Mucosa of stomach (tissue), 1 donor: Measurements from ENCODE around the gene TOMM34.

Experiments
- H3K27me3 ChIP-seq: one replicate; pipeline ENCODE4 v1.7.0; 2013; ENCODE audit warnings: mild to moderate bottlenecking, low read length; ENCODE audit not compliant: control insufficient read depth, insufficient read depth
- H3K36me3 ChIP-seq: one replicate; pipeline ENCODE4 v1.7.0; 2013; ENCODE audit warnings: low read length; ENCODE audit not compliant: control insufficient read depth, insufficient read depth
- H3K4me1 ChIP-seq: one replicate; pipeline ENCODE4 v1.7.0; 2013; ENCODE audit warnings: mild to moderate bottlenecking, low read length; ENCODE audit not compliant: control insufficient read depth, insufficient read depth
- H3K4me3 ChIP-seq: one replicate; pipeline ENCODE4 v1.7.0; 2013; ENCODE audit warnings: low read length
- H3K9ac ChIP-seq: one replicate; pipeline ENCODE4 v1.7.0; 2013; ENCODE audit warnings: mild to moderate bottlenecking, low read length, moderate library complexity
- H3K9me3 ChIP-seq: one replicate; pipeline ENCODE4 v1.7.0; 2013; ENCODE audit warnings: mild to moderate bottlenecking, low read length, moderate library complexity; ENCODE audit not compliant: control insufficient read depth
- donor health status: Pancreatic carcinoma.

TOMM34 gene

DNA sequence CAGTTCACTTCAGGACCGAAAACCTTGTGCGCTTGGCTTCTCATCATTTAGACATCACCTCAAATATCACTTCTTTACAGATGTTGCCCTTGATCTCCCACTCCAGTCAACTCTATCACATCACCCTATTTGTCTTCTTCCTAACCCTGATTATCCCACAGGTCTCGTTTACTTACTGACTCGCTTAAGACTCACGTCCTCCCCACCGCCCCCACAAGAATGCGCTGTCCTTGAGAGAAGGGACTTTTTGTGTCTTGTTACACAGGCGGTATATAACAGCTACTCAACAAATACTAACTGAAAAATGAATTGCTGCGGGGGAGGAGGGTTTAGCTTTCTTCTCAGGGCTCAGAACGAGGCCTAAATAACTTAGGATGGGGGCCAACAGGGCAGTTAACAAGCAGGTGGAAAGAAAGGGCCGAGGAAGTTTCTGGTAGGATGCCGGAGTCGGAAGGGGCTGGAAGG lies 527 bp downstream of the TOMM34 start:
- Histone ChIP-seq H3K4me3 (peak overlapping the region; percentile 23), H3K27me3 (no peaks in the 10 kb centered on the region), H3K9ac (peak overlapping the region; percentile 56), H3K36me3 (no peaks in the 10 kb centered on the region), H3K4me1 (no peaks in the 10 kb centered on the region), H3K9me3 (no peaks in the 10 kb centered on the region)

DNA sequence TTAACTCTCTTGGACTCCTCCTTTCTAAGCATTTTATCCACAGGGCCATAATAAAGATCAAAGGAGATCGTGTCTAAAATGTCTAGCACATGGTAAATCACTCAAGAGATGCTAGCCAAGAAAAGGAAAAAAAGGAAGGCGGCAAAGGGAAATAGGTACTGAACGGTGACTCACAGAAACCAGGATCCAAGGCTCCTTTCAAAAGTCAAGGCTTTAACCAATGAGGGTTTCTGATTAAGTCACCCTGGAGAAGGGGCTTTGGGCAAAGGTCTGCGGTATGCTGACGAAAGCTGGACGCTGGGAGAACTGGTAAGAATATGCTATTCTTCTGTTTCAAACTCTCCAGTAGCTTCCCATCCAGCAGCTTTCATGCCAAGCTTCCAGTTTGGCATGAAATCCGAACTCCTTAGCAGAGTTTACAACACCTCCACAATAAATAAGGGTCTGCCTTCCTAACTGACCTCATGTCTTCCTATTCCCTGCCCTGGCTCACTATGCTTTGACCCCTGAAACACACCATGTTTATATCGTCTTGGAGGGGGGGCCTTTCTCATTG lies 1.0 kb downstream of the TOMM34 start:
- Histone ChIP-seq H3K9ac (peak overlapping the region; percentile 56), H3K4me1 (no peaks in the 10 kb centered on the region), H3K4me3 (peak overlapping the region; percentile 23), H3K27me3 (no peaks in the 10 kb centered on the region), H3K9me3 (no peaks in the 10 kb centered on the region), H3K36me3 (no peaks in the 10 kb centered on the region)

DNA sequence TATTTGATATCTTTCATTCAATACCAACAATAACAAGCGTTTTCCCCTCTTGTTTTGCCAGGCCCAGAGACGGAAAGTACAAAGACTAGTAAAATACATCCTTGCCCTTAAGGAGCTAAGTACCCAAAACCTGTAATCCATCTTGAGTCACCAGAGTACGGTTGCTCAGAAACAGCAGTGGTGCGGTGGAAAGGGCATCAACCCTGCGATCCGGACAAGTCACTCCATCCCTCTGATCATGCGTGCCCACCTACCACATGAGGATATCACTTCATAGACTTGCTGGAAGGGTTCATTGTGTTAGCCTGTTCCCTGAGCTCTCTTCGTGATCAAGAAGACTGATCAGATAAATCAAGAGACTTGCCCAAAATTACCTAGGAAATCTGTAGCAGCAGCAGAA lies 1.9 kb downstream of the TOMM34 start:
- Histone ChIP-seq H3K36me3 (no peaks in the 10 kb centered on the region), H3K4me3 (no peak overlapping the region), H3K9me3 (no peaks in the 10 kb centered on the region), H3K27me3 (no peaks in the 10 kb centered on the region), H3K4me1 (no peaks in the 10 kb centered on the region), H3K9ac (no peak overlapping the region)

DNA sequence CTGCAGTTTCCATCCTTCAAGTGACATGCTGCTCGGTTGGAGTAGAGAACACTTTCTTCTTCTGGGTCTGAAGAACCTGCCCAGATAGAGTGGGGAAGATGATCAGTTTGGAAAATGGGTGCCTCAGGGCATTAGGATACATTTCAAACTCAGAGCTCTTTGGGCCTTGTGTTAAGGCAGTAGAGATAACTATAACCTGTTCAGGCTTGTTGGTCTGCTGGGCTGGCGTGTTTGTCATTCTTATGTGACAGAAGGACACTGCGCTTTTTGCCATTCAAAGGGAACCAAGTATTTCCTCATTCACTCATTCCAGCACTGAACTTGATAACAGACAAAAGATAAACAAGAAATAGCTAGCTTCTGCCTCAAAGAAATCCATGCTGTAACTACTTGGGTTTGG lies 3.8 kb downstream of the TOMM34 start:
- Histone ChIP-seq H3K4me3 (no peak overlapping the region), H3K9ac (no peak overlapping the region), H3K36me3 (no peaks in the 10 kb centered on the region), H3K27me3 (no peaks in the 10 kb centered on the region), H3K9me3 (no peaks in the 10 kb centered on the region), H3K4me1 (no peaks in the 10 kb centered on the region)

DNA sequence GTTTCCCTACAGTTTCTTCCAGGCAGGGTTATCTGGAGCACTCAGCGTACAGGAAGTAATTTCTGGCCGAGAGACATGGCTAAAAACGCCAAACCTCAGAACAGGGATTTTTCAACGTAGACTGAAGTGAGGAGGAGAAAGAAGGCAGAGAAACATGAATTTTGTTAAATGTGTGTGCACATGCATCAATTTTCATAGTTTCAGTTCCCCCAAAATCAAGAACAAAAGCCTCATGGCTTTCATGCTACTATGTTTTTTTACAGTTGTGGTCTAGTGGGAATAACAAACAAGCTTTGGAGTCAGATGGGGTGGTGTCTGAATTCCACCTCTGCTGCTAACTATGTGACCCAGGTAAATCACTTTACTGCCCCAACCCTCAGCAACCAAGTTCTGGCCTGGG lies 4.9 kb downstream of the TOMM34 start:
- no peaks in the 10 kb centered on the region for H3K36me3 ChIP-seq
- H3K4me1 ChIP-seq = no peaks in the 10 kb centered on the region
- H3K9me3 ChIP-seq = no peaks in the 10 kb centered on the region
- H3K9ac ChIP-seq = no peak overlapping the region
- H3K4me3 ChIP-seq = no peak overlapping the region
- H3K27me3 ChIP-seq = no peaks in the 10 kb centered on the region

DNA sequence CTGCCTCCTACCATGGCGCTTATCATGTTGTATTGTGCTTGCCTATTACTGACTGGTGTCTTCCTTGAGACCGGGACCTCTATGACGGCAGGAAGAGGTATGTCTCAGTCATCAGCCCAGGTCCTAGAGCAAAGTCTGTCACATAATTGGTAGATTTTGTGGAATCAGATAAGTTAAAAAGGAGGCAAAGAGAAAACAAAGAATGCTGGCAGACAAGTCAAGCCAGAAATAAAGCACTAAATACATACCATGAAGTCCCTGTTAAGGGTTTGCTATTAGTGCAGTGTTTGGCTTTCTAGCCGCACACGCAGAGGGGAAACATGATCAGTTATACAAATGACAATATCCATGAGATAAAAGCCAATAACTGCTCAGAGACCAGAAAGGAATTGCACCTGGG lies 6.0 kb downstream of the TOMM34 start:
- no peak overlapping the region for H3K9ac ChIP-seq
- H3K36me3 ChIP-seq = no peaks in the 10 kb centered on the region
- no peaks in the 10 kb centered on the region for H3K27me3 ChIP-seq
- H3K9me3 ChIP-seq = no peaks in the 10 kb centered on the region
- no peaks in the 10 kb centered on the region for H3K4me1 ChIP-seq
- H3K4me3 ChIP-seq = no peak overlapping the region

DNA sequence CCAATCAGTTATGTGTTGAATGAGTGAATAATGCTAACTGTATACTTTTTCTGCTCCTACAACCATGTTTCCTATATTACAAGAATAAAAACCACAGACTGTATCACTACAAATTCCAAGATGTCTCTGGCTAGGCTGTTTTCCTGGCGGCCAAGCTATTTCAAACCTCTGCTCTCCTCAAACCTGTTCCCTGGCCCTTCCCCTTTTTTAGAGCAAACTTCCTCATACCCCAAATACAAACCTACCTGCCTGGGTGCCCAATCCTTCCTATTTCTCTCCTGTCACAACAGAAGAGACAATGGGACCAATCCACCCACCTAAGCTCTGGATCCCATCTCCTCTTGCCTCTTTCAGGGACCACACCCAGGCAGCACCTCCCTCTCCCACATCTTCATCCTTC lies 7.5 kb downstream of the TOMM34 start:
- Histone ChIP-seq H3K27me3 (no peaks in the 10 kb centered on the region), H3K9ac (no peak overlapping the region), H3K4me3 (no peak overlapping the region), H3K9me3 (no peaks in the 10 kb centered on the region), H3K36me3 (no peaks in the 10 kb centered on the region), H3K4me1 (no peaks in the 10 kb centered on the region)

DNA sequence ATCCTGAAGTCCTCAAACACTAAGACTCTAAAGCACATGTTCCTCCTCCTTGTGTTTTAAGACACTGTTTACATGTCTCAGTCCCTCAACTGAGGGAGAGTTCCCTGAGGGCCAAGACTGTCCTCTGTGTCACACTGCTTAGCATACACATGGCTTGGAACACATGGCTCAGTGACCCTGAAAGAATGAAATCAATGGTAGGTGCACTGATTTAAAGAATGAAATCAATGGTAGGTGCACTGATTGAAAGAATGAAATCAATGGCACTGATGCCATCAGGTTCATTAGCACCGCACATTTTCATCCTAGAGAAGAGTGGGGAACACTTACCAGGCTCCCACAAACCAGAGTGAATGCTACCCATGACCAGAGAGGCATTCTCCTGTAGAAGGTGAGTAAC lies 9.8 kb downstream of the TOMM34 start:
- no peaks in the 10 kb centered on the region for H3K36me3 ChIP-seq
- no peak overlapping the region for H3K9ac ChIP-seq

DNA sequence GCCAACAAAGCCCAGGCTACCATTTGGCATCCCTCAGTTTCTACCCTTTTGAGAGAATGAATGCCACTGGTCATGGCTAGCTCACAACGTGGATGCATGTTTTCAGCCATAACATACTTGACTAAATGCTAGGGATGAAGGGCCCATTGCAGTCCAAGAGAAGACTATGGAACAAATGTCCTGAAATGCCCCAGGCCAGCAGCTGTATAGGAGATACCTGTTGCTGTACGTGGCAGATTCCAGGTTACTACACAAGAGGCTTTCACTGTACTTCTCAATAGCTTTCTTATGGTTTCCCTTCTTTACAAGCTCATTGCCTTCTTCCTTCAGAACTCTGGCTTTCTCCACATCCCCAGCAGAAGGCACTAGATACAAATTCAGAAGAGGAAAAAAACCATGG lies 11.7 kb downstream of the TOMM34 start:
- Histone ChIP-seq H3K4me3 (no peak overlapping the region), H3K27me3 (no peaks in the 10 kb centered on the region), H3K4me1 (no peaks in the 10 kb centered on the region), H3K9me3 (no peaks in the 10 kb centered on the region), H3K36me3 (peaks cover 2% of the 10 kb centered on the region), H3K9ac (no peak overlapping the region)

More for the DNA sequence above, 9.8 kb downstream of the TOMM34 start:
- no peaks in the 10 kb centered on the region for H3K9me3 ChIP-seq
- H3K4me1 ChIP-seq = no peaks in the 10 kb centered on the region
- no peak overlapping the region for H3K4me3 ChIP-seq
- no peaks in the 10 kb centered on the region for H3K27me3 ChIP-seq

DNA sequence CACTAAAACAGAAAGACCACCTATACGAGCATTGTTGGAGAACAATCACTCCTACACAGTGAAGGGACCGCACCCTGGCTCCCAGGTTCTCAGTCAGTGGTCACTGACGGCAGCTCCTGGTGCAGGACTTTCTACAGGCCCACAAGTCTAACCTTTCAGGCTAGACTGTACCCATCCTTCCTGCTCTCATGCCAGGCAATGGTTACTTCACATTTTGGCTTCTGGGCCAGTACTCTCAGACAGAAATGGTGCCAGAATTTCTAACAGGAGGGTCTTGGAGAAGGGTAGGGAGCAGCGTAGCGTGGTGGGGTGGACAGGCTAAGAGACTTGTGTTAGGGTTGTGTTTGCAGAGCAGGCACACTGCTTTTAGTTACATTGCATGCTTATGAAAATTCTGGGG lies 12.1 kb downstream of the TOMM34 start:
- H3K9me3 ChIP-seq = no peaks in the 10 kb centered on the region
- H3K27me3 ChIP-seq = no peaks in the 10 kb centered on the region
- no peak overlapping the region for H3K4me3 ChIP-seq
- no peak overlapping the region for H3K9ac ChIP-seq
- H3K4me1 ChIP-seq = no peaks in the 10 kb centered on the region
- H3K36me3 ChIP-seq = peaks cover 6% of the 10 kb centered on the region

DNA sequence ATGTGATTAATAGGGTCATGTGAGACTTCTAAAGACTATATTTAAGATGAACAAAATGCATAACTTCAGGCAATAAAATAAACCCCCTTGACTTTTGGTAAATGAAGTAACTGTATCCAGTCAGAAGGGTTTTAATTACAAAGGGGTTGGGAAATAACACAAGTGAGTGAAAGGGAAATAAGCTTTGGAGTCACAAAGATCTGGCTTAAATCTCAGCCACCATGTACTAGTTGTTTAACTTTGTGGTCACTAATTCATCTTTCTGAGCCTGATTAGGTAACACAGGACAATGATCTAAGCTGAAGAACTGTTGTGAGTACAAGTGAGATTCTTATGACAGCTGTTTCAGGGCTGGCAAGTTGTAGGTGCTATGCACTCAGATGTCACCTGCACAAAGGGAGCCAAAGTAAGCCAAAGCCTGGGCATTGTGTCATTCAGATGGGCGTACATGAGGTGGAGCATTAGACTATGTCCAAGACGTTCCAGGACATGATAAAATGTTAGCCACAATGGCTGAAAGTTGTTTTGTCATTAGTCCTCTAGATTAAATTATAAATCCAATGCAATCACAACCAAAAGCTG lies 13.8 kb downstream of the TOMM34 start:
- Histone ChIP-seq H3K9me3 (no peaks in the 10 kb centered on the region), H3K9ac (no peak overlapping the region), H3K4me3 (no peak overlapping the region), H3K4me1 (no peaks in the 10 kb centered on the region), H3K36me3 (peaks cover 7% of the 10 kb centered on the region), H3K27me3 (no peaks in the 10 kb centered on the region)

DNA sequence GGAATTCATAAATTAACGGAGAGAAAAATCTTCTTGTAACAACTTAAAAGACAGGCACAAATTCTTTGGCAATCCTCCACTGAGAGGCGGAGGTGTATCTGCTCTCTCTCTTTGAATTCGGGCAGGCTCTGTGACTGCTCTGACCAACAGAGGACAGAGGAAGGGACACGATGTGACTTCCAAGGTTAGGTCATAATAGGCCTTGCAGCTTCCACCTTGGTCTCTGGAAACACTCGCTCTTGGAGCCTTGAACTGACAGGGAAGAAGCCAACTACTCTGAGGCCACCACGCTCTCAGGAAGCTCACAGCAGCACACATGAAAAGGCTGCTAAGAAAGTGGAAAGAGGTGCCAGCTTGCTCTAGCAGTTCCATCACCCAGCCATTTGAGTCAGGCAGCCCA lies 14.9 kb downstream of the TOMM34 start:
- Histone ChIP-seq H3K36me3 (peaks cover 7% of the 10 kb centered on the region), H3K4me3 (no peak overlapping the region), H3K9me3 (no peaks in the 10 kb centered on the region), H3K27me3 (no peaks in the 10 kb centered on the region), H3K9ac (no peak overlapping the region), H3K4me1 (no peaks in the 10 kb centered on the region)

DNA sequence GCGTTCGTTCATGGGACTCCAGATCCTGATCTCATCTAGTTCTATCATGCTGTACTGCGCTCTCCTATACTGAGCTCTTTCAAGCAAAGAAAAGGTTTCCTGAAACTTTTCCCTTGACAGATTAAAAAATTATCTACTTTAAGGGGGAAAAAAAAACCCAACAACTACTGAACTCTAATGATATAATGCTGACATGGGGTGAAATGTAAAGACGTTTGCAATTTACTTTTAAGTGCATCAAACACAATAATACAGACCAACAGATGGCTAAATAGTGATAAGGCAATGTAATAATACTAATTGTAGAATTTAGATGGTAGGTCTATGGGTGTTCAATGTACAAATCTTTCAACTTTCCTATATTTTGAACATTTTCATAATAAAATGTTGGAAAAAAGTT lies 16.4 kb downstream of the TOMM34 start:
- peaks cover 7% of the 10 kb centered on the region for H3K36me3 ChIP-seq
- no peak overlapping the region for H3K9ac ChIP-seq
- no peaks in the 10 kb centered on the region for H3K9me3 ChIP-seq
- no peaks in the 10 kb centered on the region for H3K4me1 ChIP-seq
- no peaks in the 10 kb centered on the region for H3K27me3 ChIP-seq
- no peak overlapping the region for H3K4me3 ChIP-seq
